HCT116 (cell line): Measurements from ENCODE around the gene DDX20. TPM values are rescaled to one million over a fixed set of nuclear protein-coding genes. Genes with fewer than 3 reads are reported as not detected.

Experiments used
- ATAC-seq: fragments of 200-7000 bp; cut with Tn5 transposase; 2 replicates; pipeline ENCODE4 v1.9.1; 2020; ENCODE audit warnings: mild to moderate bottlenecking, moderate library complexity
- BruUV-seq: library from RNA; stranded (reverse); fragments of 400-500 nt; replicated peaks from 2 replicates; lab custom pipeline; 2021; lab: Mats Ljungman, UMichigan
- CTCF ChIA-PET: fragments of 300-600 bp; sonication (Branson Sonifier 250); formaldehyde crosslinking; loops from one replicate; lab custom pipeline; 2021; ENCODE audit warnings: antibody characterized with exemption; lab: Charles Lee
- POLR2A ChIA-PET: fragments of 300-600, 350-600 bp; sonication (Branson Sonifier 250); formaldehyde crosslinking; loops from one replicate; lab custom pipeline; 2021; ENCODE audit warnings: antibody characterized with exemption; lab: Charles Lee
- RAD21 ChIA-PET, 2 experiments: fragments of 300-600 bp; sonication (Branson Sonifier 250); formaldehyde crosslinking; loops; one replicate each; lab custom pipeline; 2023; ENCODE audit warnings: low total read pairs in 2 of 2; ENCODE audit not compliant: uncharacterized antibody in 2 of 2, unreplicated experiment in 2 of 2, low non-redundant PET in 1 of 2; lab: Charles Lee
- DNase-seq: peaks from one replicate; pipeline ENCODE4 v3.0.0-alpha.2; 2010; ENCODE audit warnings: low read depth, low spot score
- H2AFZ ChIP-seq: fragments of 200-600 bp; shearing (Covaris generic), sonication (generic); 2 replicates; pipeline ENCODE4 v1.6.1; 2017; ENCODE audit warnings: low read depth, mixed run types, mixed read lengths, antibody characterized with exemption, low read length; ENCODE audit not compliant: poor library complexity, severe bottlenecking
- H3K27ac ChIP-seq: 2 replicates; pipeline ENCODE4 v1.5.1; 2012; ENCODE audit warnings: low read depth, low read length
- H3K27me3 ChIP-seq: fragments of 200-600 bp; sonication (generic); 2 replicates; pipeline ENCODE4 v1.6.1; 2016; ENCODE audit warnings: mixed run types, low read length, mixed read lengths; ENCODE audit not compliant: insufficient read depth
- H3K36me3 ChIP-seq, 2 experiments: fragments of 200-500 bp in 1 of 2; fragments of 200-600 bp in 1 of 2; sonication (Bioruptor generic) in 1 of 2; sonication (generic) in 1 of 2; 2 replicates each; pipeline versions ENCODE4 v1.5.1 to v1.6.1; 2014 to 2016; ENCODE audit warnings: low read length in 2 of 2, inconsistent platforms in 1 of 2, mixed read lengths in 1 of 2, mixed run types in 1 of 2; ENCODE audit not compliant: insufficient read depth in 2 of 2, control insufficient read depth in 1 of 2
- H3K4me1 ChIP-seq, 2 experiments: fragments of 200-600 bp in 1 of 2; sonication (generic) in 1 of 2; 2 replicates each; pipeline versions ENCODE4 v1.5.1 to v1.6.1; 2012 to 2017; ENCODE audit warnings: low read length in 2 of 2, inconsistent platforms in 1 of 2, mild to moderate bottlenecking in 1 of 2, mixed read lengths in 1 of 2, mixed run types in 1 of 2, moderate library complexity in 1 of 2; ENCODE audit not compliant: insufficient read depth in 2 of 2, control insufficient read depth in 1 of 2
- H3K4me2 ChIP-seq: fragments of 200-600 bp; sonication (generic); 2 replicates; pipeline ENCODE4 v1.6.1; 2017; ENCODE audit warnings: mixed run types, low read length, mixed read lengths
- H3K4me3 ChIP-seq, 2 experiments: fragments of 200-600 bp in 1 of 2; sonication (generic) in 1 of 2; replicated peaks in 1 of 2; 2 replicates each; pipeline ENCODE4 v1.5.1; 2011 to 2016; ENCODE audit warnings: low read length in 2 of 2, control low read depth in 1 of 2, low read depth in 1 of 2, mild to moderate bottlenecking in 1 of 2, mixed read lengths in 1 of 2, mixed run types in 1 of 2
- H3K79me2 ChIP-seq: fragments of 200-600 bp; sonication (generic); 2 replicates; pipeline ENCODE4 v1.6.1; 2017; ENCODE audit warnings: mild to moderate bottlenecking, mixed run types, low read length, moderate library complexity, mixed read lengths; ENCODE audit not compliant: insufficient read depth
- H3K9ac ChIP-seq: fragments of 200-600 bp; sonication (generic); 2 replicates; pipeline ENCODE4 v1.6.1; 2016; ENCODE audit warnings: low read length, mixed read lengths
- H3K9me2 ChIP-seq: fragments of 200-600 bp; sonication (generic), shearing (Covaris generic); 2 replicates; pipeline ENCODE4 v1.6.1; 2017; ENCODE audit warnings: mixed run types, mild to moderate bottlenecking, moderate library complexity; ENCODE audit not compliant: insufficient read depth
- H3K9me3 ChIP-seq, 2 experiments: fragments of 200-500 bp in 1 of 2; fragments of 200-600 bp in 1 of 2; sonication (Bioruptor generic) in 1 of 2; sonication (generic) in 1 of 2; 2 replicates each; pipeline ENCODE4 v1.6.1; 2014 to 2017; ENCODE audit warnings: low read length in 2 of 2, mixed read lengths in 2 of 2, inconsistent platforms in 1 of 2, low read depth in 1 of 2, mild to moderate bottlenecking in 1 of 2, mixed run types in 1 of 2, moderate library complexity in 1 of 2; ENCODE audit not compliant: control insufficient read depth in 1 of 2, insufficient read depth in 1 of 2
- H4K20me1 ChIP-seq: fragments of 200-600 bp; sonication (generic), shearing (Covaris generic); 2 replicates; pipeline ENCODE4 v1.6.1; 2017; ENCODE audit warnings: mixed run types, mild to moderate bottlenecking, moderate library complexity; ENCODE audit not compliant: insufficient read depth
- ATF3 ChIP-seq: IDR thresholded peaks from 2 replicates; pipeline ENCODE4 v1.6.1; 2012
- POLR2AphosphoS5 ChIP-seq: IDR thresholded peaks from 2 replicates; pipeline ENCODE4 v1.6.1; 2011; ENCODE audit warnings: mild to moderate bottlenecking, low read depth, low read length, moderate library complexity
- RAD21 ChIP-seq: IDR thresholded peaks from 2 replicates; pipeline ENCODE4 v1.6.1; 2012; ENCODE audit warnings: low read depth, mild to moderate bottlenecking
- SIN3A ChIP-seq: IDR thresholded peaks from 2 replicates; pipeline ENCODE4 v1.6.1; 2012; ENCODE audit warnings: low read depth
- TCF7L2 ChIP-seq: IDR thresholded peaks from 2 replicates; pipeline ENCODE4 v1.7.0; 2011; ENCODE audit warnings: borderline replicate concordance, inconsistent platforms; ENCODE audit not compliant: insufficient read depth, insufficient read length; ENCODE audit errors: extremely low read depth
- YY1 ChIP-seq: IDR thresholded peaks from 2 replicates; pipeline ENCODE4 v1.6.1; 2011; ENCODE audit warnings: low read length, low read depth, moderate library complexity, mild to moderate bottlenecking; ENCODE audit not compliant: insufficient replicate concordance; ENCODE audit errors: extremely low read depth
- ZNF274 ChIP-seq: fragments of 200-500 bp; sonication (Bioruptor generic); IDR thresholded peaks from 2 replicates; pipeline ENCODE4 v1.6.1; 2014; ENCODE audit warnings: mild to moderate bottlenecking, low read depth, low read length, inconsistent platforms
- intact Hi-C: fragments of 100-400 bp; cut with micrococcal nuclease; formaldehyde crosslinking; loops from 2 replicates; pipeline ENCODE4 v1.10.0; 2022
- total RNA-seq: library from RNA; stranded (reverse); gene quantifications from one replicate; pipeline ENCODE4 v1.2.1, GENCODE V29; 2021; ENCODE audit not compliant: unreplicated experiment

Gene DDX20
- total RNA-seq, 1 experiment from 2014 or later: 14.9 TPM

GRCh38 chr1:111729946-111730681 lies 25.6 kb upstream of the DDX20 start (continued):
- TF ChIP-seq ZNF274 (no peak), YY1 (no peak), ATF3 (no peak), TCF7L2 (no peak), POLR2AphosphoS5 (no peak)
- TF ChIP-seq, all 23 proteins: peak for 0

- Histone ChIP-seq H3K4me2 (no peak overlapping the region), H3K4me1 (no peaks in the 10 kb centered on the region; a peak in 1 of 4 replicates), H3K79me2 (no peaks in the 10 kb centered on the region), H4K20me1 (no peaks in the 10 kb centered on the region), H3K9ac (no peak overlapping the region), H3K9me2 (no peaks in the 10 kb centered on the region), H3K27me3 (no peaks in the 10 kb centered on the region), H3K9me3 (no peaks in the 10 kb centered on the region), H2AFZ (no peak overlapping the region), H3K36me3 (no peaks in the 10 kb centered on the region), H3K4me3 (no peak overlapping the region), H3K27ac (no peak overlapping the region)
- RAD21 ChIA-PET: no interaction called here
- DNase-seq (no peak), ATAC-seq (no peak)
- intact Hi-C loops: no loop called here
- CTCF ChIA-PET: interaction anchor here (1.4 kb wide), 1 partner anchor 17 kb away, joined by 4 read pairs; no protein-coding TSS in a partner anchor
- BruUV-seq: no TSS peak
- no peak for TF ChIP-seq RAD21
- TF ChIP-seq SIN3A: no peak
- POLR2A ChIA-PET: no interaction called here
These were observed 25.0 kb upstream of the DDX20 start for GRCh38 chr1:111730706-111731105.
